Measurements from ENCODE around the gene INPP5A.

Gene INPP5A

DNA sequence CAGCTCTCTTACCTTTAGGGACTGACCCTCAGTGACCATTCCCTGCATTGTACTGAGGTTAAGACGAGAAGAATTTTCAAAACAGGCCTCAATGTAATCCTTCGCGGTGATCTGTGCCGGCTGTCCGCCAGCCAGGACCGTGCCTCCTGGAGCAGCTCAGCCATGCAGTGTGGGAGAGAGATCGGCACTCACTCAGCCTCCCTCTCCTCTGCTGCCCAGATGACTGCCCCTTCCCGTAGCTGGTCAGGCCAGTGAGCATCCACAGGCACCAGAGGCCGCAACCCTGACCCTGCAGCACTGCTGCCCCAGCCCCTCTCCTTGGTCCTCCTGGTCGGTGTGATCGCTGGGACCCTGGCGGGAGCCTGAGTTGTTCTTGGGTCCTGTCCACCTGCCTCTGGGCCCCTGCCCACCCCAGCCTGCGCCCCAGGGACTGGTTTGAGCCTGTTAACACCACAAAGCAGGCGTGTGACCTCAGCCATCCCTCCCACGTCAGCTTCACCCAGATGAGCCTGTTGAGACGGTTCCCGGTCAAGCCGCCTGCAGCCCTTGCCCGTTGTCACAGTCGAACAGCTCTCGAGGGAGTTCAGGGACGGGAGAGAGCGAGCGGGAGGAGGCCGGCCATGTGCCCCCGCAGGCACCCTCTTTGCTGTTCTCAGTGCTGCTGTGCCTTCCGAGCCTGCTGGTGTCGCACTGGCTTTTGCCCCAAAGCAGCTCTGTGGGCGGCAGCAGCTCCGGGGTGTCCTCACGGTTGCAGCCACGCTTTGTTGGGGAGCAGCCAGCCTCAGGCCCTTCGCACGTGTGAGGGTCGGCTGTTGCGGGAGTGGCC lies 211.2 kb downstream of the INPP5A start:
- TF ChIP-seq ARNTL (CRISPR knock-in tag; IDR thresholded peaks at IDR 0.05; ENCODE audit: borderline replicate concordance, low read depth) (no peak), PPARA (CRISPR knock-in tag; IDR thresholded peaks at IDR 0.05; ENCODE audit: borderline replicate concordance) (no peak), ZNF70 (CRISPR knock-in tag; IDR thresholded peaks at IDR 0.05) (no peak), ZFP3 (CRISPR knock-in tag; IDR thresholded peaks at IDR 0.05) (no peak)
- no peak for ATAC-seq

DNA sequence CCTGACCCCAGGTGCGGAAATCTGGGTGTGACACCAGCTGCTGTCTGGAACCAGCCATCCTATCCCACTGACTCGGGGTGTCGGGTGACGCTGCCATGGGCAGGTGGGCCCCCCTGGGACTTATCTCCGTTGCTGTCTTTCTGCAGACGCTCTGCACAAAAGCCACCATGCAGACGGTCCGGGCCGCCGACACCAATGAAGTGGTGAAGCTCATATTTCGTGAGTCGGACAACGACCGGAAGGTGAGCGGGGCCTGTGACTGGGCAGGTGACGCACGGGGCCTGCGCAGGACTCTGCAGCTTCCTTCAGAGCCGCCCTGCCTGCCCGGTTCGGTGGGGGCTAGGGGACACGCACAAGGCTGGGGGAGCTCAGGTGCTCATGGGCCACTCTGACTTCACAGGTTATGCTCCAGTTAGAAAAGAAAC lies 211.8 kb downstream of the INPP5A start:
- TF ChIP-seq PPARA (CRISPR knock-in tag; IDR thresholded peaks at IDR 0.05; ENCODE audit: borderline replicate concordance) (no peak), ZNF8 (CRISPR knock-in tag; IDR thresholded peaks at IDR 0.05) (no peak), SNAI2 (CRISPR knock-in tag; IDR thresholded peaks at IDR 0.05) (no peak), RARB (CRISPR knock-in tag; IDR thresholded peaks at IDR 0.05) (no peak), ESRRG (CRISPR knock-in tag; IDR thresholded peaks at IDR 0.05) (no peak), OSR1 (CRISPR knock-in tag; IDR thresholded peaks at IDR 0.05) (no peak), TCF4 (CRISPR knock-in tag; IDR thresholded peaks at IDR 0.05; ENCODE audit: borderline replicate concordance) (no peak), BACH2 (CRISPR knock-in tag; IDR thresholded peaks at IDR 0.05; ENCODE audit: borderline replicate concordance) (no peak), TOX (CRISPR knock-in tag; IDR thresholded peaks at IDR 0.05; ENCODE audit: borderline replicate concordance) (no peak), ZNF70 (CRISPR knock-in tag; IDR thresholded peaks at IDR 0.05) (no peak), ISL1 (CRISPR knock-in tag; IDR thresholded peaks at IDR 0.05) (no peak), ZC3H10 (CRISPR knock-in tag; IDR thresholded peaks at IDR 0.05) (no peak), ZFP30 (CRISPR knock-in tag; IDR thresholded peaks at IDR 0.05) (no peak), ARNTL (CRISPR knock-in tag; IDR thresholded peaks at IDR 0.05; ENCODE audit: borderline replicate concordance, low read depth) (no peak), ZNF565 (CRISPR knock-in tag; conservative IDR thresholded peaks at IDR 0.05; ENCODE audit: low read depth) (no peak)
- TF ChIP-seq, protein P1, sequence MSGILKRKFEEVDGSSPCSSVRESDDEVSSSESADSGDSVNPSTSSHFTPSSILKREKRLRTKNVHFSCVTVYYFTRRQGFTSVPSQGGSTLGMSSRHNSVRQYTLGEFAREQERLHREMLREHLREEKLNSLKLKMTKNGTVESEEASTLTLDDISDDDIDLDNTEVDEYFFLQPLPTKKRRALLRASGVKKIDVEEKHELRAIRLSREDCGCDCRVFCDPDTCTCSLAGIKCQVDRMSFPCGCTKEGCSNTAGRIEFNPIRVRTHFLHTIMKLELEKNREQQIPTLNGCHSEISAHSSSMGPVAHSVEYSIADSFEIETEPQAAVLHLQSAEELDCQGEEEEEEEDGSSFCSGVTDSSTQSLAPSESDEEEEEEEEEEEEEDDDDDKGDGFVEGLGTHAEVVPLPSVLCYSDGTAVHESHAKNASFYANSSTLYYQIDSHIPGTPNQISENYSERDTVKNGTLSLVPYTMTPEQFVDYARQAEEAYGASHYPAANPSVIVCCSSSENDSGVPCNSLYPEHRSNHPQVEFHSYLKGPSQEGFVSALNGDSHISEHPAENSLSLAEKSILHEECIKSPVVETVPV (CRISPR knock-in tag; IDR thresholded peaks at IDR 0.05): no peak
- TF ChIP-seq, protein P2, sequence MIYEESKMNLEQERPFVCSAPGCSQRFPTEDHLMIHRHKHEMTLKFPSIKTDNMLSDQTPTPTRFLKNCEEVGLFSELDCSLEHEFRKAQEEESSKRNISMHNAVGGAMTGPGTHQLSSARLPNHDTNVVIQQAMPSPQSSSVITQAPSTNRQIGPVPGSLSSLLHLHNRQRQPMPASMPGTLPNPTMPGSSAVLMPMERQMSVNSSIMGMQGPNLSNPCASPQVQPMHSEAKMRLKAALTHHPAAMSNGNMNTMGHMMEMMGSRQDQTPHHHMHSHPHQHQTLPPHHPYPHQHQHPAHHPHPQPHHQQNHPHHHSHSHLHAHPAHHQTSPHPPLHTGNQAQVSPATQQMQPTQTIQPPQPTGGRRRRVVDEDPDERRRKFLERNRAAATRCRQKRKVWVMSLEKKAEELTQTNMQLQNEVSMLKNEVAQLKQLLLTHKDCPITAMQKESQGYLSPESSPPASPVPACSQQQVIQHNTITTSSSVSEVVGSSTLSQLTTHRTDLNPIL (CRISPR knock-in tag; IDR thresholded peaks at IDR 0.05; ENCODE audit: low read depth): no peak
- TF ChIP-seq, protein P3, sequence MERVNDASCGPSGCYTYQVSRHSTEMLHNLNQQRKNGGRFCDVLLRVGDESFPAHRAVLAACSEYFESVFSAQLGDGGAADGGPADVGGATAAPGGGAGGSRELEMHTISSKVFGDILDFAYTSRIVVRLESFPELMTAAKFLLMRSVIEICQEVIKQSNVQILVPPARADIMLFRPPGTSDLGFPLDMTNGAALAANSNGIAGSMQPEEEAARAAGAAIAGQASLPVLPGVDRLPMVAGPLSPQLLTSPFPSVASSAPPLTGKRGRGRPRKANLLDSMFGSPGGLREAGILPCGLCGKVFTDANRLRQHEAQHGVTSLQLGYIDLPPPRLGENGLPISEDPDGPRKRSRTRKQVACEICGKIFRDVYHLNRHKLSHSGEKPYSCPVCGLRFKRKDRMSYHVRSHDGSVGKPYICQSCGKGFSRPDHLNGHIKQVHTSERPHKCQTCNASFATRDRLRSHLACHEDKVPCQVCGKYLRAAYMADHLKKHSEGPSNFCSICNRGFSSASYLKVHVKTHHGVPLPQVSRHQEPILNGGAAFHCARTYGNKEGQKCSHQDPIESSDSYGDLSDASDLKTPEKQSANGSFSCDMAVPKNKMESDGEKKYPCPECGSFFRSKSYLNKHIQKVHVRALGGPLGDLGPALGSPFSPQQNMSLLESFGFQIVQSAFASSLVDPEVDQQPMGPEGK (CRISPR knock-in tag; IDR thresholded peaks at IDR 0.05; ENCODE audit: borderline replicate concordance): no peak
- TF ChIP-seq, protein P4, sequence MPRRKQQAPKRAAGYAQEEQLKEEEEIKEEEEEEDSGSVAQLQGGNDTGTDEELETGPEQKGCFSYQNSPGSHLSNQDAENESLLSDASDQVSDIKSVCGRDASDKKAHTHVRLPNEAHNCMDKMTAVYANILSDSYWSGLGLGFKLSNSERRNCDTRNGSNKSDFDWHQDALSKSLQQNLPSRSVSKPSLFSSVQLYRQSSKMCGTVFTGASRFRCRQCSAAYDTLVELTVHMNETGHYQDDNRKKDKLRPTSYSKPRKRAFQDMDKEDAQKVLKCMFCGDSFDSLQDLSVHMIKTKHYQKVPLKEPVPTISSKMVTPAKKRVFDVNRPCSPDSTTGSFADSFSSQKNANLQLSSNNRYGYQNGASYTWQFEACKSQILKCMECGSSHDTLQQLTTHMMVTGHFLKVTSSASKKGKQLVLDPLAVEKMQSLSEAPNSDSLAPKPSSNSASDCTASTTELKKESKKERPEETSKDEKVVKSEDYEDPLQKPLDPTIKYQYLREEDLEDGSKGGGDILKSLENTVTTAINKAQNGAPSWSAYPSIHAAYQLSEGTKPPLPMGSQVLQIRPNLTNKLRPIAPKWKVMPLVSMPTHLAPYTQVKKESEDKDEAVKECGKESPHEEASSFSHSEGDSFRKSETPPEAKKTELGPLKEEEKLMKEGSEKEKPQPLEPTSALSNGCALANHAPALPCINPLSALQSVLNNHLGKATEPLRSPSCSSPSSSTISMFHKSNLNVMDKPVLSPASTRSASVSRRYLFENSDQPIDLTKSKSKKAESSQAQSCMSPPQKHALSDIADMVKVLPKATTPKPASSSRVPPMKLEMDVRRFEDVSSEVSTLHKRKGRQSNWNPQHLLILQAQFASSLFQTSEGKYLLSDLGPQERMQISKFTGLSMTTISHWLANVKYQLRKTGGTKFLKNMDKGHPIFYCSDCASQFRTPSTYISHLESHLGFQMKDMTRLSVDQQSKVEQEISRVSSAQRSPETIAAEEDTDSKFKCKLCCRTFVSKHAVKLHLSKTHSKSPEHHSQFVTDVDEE (CRISPR knock-in tag; IDR thresholded peaks at IDR 0.05): no peak
- TF ChIP-seq, protein P5, sequence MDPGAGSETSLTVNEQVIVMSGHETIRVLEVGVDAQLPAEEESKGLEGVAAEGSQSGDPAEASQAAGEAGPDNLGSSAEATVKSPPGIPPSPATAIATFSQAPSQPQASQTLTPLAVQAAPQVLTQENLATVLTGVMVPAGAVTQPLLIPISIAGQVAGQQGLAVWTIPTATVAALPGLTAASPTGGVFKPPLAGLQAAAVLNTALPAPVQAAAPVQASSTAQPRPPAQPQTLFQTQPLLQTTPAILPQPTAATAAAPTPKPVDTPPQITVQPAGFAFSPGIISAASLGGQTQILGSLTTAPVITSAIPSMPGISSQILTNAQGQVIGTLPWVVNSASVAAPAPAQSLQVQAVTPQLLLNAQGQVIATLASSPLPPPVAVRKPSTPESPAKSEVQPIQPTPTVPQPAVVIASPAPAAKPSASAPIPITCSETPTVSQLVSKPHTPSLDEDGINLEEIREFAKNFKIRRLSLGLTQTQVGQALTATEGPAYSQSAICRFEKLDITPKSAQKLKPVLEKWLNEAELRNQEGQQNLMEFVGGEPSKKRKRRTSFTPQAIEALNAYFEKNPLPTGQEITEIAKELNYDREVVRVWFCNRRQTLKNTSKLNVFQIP (CRISPR knock-in tag; IDR thresholded peaks at IDR 0.05; ENCODE audit: borderline replicate concordance, low read depth): no peak
- no peak for ATAC-seq

Data from SK-N-SH treated with all-trans-retinoic acid at 6 μM for 48 hours (cell line).